Activated CD4-positive, alpha-beta T cell treated with anti-CD3 and anti-CD28 coated beads, Interleukin-2, amount 50 U/mL, for 24 hours (primary cell): Measurements from ENCODE around the gene TTYH1.
"Not testable (repeated sequence)": the region's sequence is repeated elsewhere in the genome, so short reads cannot be mapped to it uniquely, and the experiment has no call there.

Experiments
- DNase-seq, 2 donors: peaks; one replicate each; pipeline ENCODE4 v3.0.0-alpha.2; 2020; ENCODE audit warnings: low read depth in 1 of 2, low spot score in 1 of 2

The TTYH1 gene

DNA sequence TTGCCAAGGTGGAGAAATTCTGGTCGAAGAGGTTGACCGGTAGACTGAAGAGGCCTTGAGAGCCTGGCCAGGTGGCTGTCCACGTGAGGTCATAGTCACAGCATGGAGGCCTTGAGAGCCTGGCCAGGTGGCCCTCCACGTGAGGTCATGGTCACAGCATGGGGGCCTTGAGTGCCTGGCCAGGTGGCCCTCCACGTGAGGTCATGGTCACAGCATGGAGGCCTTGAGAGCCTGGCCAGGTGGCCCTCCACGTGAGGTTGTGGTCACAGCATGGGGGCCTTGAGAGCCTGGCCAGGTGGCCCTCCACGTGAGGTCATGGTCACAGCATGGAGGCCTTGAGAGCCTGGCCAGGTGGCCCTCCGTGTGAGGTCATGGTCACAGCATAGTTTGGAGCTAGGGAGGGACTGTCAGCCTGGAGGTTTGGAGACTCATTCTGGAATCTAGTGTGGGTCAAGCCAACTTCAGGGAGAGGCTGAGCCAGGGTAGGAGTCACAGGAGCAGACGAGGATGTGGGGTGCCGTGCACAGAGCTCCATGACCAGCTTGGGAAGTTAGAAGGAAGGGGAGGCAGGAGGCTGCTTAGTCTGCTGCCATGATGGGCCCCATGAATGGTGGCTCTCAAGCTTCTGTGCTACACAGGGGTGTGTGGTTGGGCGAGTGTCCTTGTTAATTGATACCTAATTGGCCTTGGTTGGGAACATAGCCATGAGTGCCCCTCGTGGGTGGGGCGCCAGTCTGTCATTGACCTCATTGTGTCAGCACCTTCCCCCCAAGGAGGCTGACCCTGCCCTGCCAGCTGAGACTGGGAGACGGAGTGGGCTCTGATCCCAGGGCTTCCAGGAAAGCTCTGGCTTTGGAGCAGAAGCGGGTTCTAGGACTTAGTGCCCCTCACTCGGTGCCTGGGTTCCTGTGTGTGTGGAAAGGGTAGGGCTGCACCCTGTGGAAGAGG is 44.3 kb downstream of the TTYH1 start:
- no peak for DNase-seq

- DNase-seq = no peak
These were observed 45.2 kb downstream of the TTYH1 start for GRCh38 chr19:54460230-54461005.

DNA sequence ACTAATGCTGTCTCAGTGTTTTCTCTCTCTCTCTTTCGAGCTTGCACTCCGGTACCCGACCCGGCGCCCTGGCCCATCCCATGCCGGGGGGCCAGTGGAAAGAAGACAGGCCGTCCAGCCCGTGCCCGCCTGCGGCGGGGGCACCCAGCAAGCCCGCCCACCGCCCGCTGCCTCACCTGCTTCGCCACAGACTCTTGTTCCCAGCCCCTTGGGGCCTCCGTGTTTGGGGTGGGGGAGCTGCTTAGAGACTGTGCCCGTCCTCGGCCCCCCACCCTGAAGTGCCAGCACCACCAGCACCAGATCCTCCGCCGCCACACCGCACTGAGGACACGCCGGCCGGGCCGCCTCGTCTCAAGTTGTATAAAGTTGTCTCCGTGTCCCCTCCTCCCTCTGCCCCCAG is 45.9 kb downstream of the TTYH1 start:
- DNase-seq = no peak

GRCh38 chr19:54461613-54462012 is 46.3 kb downstream of the TTYH1 start:
- no peak for DNase-seq

- no peak for DNase-seq
These were observed 46.9 kb downstream of the TTYH1 start for GRCh38 chr19:54462047-54462654.

DNA sequence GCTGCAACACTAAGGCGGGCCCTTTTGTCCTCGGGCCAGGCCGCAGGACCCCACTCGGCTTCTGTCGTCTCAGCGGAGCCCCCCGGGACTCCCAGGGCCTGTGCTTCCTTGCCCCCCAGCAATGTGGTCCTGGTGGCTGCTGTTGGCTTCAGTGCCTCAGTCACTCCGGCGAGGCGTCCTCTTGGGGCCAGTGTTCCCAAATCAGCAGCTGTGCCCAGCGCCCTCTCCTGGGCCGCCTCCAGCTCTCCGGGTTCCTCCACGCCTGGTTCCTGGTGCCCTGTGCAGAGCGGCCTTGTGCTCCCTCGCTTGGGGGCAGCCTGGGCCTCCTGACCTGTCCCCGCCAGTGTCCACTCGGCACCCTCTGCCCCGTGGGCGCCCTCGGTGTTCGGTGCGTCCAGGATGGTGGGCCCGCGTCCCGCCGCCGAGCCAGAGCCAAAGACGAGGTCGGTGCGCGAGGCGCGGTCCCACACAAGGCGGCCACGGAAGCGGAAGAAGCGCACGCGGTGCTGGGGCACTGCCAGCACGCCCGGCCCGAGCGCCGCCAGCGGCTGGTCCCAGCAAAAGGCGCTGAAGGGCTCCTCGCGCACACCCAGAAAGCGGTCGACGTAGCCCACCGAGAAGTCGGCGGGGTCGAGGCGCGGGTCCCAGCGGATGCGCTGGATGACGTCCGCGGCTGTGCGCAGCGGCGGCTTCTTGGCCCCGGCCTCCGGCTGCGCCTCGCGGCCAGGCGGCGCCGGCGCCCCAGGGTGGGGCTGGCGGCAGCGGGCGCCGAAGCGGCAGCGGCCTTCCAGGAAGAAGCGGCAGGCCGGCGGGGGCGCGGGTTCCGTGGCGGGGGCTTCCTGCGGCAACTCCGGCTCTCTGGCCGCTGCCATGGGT is 47.6 kb downstream of the TTYH1 start:
- peak; percentile 48 to 53 for DNase-seq

DNA sequence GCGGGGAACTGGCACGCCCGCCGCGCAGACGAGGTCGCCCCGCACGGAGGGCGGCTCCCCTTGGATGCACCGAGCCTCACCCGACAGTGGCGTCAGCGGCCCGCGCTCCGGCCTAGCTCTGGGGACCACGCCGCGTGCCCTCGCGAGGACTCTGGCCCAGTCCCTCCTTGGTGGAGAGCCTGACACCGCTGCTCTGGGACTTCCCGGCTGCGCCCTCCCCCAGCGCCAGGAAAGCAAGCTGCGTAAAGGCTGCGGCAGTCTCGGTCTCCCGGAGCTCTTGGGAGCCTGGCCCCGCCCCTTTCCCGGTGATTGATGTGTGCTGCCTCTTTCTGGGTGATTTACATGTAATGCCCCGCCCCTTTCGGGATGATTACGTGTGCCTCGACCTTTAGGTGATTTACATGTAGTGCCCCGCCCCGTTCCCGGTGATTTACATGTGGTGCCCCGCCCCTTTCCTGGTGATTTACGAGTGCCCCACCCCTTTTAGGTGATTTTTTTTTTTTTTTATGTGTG is 48.3 kb downstream of the TTYH1 start, which contains the start of gene LENG9:
LENG9 (minus strand) TSS at position 248 of the 513 bp plus-strand sequence. CDS start 252 bp downstream, outside the sequence.
- peak; percentile 89 to 95 for DNase-seq

GRCh38 chr19:54464044-54464629 is 48.9 kb downstream of the TTYH1 start:
- DNase-seq = peak; percentile 65 to 75

DNA sequence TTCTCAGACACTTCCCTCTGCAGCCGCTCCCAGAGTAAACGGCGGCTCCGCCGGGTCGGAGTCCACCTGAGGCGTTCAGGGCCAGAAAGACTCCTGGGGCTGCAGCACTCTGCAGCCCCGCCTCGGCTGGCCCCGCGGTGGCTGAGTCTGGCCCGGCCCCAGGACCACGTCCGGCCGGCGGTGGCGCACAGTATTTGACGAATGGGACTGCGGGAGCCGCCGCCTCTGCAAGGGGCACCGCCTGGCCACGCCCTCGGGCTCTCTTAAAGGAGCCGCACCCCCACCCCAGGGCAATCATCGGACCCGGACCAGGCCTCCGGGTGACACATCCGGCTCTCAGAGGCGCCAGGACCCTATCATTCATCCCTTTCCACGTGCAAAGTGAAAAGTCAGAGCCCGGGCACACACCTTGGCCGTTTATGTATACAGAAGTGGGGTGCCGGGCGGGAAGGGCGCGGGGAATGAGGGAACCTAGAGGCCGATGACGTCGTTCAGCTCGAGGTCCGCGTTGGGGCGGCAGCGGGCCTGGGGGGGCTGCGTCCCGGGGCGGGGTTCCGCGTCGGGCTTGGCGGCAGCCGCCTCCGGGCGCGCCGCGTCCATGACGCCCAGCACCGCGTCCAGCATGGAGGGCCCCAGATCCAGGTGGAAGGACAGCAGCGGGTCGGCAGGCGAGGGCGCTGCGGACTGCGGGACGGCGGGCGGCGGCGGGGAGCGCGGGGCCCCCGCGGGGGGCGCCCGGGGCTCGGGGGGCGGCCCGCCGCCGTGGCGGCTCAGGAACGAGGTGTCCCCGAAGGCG is 49.6 kb downstream of the TTYH1 start:
- peak; percentile 52 to 57 for DNase-seq

DNA sequence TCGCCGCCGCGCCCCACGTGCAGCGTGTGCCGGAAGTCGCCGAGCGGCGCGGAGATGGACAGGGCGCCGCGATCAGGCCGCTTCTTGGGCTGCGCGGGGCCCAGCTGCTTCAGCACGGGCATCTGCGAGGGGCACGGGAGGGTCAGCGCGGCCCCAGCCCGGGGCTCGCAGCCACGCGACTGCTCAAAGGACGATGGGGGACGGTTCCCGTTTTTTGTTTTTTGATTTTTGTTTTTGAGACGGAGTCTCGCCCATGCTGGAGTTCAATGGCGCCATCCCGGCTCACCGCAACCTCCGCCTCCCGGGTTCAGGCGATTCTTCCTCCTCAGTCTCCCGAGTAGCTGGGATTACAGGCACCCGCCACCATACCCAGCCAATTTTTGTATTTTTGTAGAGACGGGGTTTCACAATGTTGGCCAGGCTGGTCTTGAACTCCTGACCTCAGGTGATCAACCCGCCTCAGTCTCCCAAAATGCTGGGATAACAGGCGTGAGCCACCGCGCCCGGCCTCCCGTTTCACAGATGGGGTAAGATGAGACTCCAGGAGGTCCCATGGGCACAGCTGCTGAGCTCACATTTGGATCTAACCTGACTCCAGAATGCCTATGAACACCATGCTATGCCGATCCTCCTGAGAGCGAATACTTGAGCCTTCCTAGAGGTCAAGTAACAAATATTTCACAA is 50.3 kb downstream of the TTYH1 start:
- DNase-seq = no peak

DNA sequence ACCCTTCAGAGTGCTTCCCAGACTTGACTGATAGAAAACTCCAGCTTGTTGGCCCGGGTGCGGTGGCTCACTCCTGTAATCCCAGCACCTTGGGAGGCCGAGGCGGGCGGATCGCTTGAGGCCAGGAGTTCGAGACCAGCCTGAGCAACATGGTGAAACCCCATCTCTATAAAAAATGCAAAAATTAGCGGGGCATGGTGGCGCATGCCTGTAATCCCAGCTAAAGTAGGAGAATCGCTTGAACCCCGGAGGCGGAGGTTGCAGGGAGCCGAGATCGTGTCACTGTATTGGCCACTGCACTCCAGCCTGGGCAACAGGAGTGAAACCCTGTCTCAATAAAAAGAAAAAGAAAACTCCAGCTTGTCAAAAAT is 50.8 kb downstream of the TTYH1 start:
- not testable (repeated sequence) for DNase-seq

GRCh38 chr19:54469496-54469934 is 54.3 kb downstream of the TTYH1 start:
- DNase-seq = no peak

DNA sequence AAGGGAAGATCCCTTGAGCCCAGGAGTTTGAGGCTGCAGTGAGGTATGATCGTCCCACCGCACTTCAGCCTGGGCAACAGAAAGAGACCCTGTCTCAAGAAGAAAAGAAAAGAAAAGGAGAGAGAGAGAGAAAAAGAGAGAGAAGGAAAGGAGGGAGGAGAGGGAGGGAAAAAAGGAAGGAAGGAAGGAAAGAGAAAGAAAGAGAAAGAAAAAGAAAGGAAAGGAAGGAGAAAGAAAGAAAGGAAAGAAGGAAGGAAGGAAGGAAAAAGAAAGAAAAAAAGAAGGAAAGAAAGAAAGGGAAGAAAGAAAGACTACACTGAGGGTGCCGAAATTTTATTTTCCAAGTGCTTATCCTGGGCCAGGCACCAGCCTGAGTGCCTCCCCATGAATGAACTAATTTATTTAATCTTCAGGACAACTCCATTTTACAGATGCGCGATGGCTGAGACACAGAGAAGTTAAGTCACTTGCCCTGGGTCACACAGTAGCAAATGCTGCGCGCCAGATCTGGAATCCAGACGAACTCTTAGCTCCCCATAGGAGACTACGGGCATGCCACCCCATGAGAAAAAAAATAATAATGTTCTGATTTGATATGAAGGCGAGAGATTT is 55.1 kb downstream of the TTYH1 start:
- no peak for DNase-seq

DNA sequence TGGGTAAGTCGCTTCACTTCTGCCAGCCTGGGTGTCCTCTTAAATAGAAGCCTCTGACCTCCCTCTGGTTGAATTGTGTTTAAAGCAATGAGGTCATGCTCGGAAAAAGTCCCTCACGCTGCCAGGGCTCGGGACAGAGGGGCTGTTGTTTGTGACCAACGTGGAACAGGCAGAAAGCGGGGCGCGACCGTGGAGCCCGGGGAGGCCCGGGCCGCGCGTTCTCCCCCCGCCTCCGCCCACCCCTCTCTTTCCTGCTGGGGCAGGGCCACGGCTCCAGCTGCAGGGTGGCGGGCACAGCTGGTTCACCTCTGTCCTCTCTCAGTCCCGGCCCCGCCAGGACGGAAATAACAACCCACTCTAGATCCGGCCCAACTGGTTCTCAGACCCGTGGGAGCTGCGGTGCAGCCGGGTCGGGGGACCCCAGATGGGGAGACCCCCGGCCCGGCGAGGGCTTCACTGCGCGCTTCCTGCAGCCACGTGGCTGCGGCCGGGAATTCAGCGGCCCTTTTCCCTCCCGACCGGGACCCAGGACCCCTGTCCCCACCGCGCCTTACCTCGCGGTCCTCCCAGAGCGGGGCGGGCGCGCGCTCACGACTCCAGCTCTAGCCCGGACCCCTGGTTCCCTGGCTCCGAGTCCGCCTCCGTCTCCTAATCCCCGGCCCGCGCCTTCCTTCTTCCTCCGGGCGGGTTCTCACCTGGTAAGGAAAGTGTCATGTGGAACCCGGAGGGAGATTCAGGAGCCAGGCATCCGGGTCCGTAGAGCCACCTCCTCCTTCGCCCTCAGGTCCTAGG is 55.9 kb downstream of the TTYH1 start:
- DNase-seq = no peak

DNA sequence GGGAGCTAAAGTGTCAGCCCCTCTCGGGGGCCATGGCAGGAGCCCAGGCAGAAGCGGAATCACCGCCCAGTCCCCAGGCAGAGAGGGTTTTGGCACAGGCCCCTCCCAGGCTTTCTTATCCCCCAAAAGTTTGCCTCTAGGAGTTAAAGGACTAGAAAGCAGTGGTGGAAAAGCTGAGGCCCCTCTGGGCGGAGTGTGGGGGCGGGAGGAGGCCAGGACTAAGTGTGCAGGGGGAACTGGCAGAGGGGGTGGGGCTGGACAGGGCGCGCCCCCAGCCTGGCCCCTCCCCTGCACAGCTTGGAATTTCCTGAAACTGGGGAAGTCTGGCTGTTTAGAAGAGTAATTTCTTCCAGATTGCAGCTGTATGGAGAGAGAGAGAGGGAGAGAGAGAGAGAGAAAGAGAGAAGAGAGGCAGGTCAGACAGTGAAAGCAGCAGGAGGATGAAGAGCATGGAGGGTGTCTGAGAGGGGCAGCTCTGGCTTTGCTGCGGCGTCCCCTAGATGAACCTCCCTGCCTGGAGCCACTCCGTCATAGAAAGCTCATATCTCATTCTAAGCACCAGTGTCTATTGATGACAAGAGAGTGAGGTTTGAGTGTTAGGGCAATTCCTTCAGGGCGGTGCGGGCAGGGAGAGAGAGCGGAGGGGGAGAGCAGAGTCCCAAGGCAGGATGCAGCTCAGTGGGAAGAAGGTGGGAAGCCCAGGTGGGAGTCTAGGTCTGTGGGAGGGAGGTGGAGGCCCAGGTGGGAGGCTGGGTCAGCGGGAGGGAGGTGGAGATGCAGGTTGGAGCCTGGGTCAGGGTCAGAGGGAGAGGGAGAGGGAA is 58.0 kb downstream of the TTYH1 start, which contains the start of gene CDC42EP5:
CDC42EP5 (minus strand) TSS at position 226 of the 821 bp plus-strand sequence. CDS start 7,749 bp downstream, outside the sequence.
- DNase-seq = no peak

- no peak for DNase-seq
These were observed 58.7 kb downstream of the TTYH1 start for GRCh38 chr19:54473892-54474372.
